T47D (cell line): Measurements from ENCODE around the gene EPB41L3.

Source experiments
- DNase-seq, 2 experiments: peaks; one replicate each; pipeline versions ENCODE4 v3.0.0 to v3.0.0-alpha.2; 2011 to 2012; ENCODE audit warnings: low read depth in 1 of 2, low spot score in 1 of 2
- JUND ChIP-seq: IDR thresholded peaks from 2 replicates; pipeline ENCODE4 v1.6.1; 2012; ENCODE audit warnings: low read depth
- in situ Hi-C: cut with HindIII; loops from 2 replicates; pipeline ENCODE4 v1.10.0; 2016; ENCODE audit warnings: low sequenced_read_pairs, low pct_unique_long_range_greater_than_20kb

EPB41L3 gene

GRCh38 chr18:5554629-5555028, 10.8 kb upstream of the EPB41L3 start:
- no peak for DNase-seq
- no peak for TF ChIP-seq JUND
- in situ Hi-C loops = no loop called here

DNA sequence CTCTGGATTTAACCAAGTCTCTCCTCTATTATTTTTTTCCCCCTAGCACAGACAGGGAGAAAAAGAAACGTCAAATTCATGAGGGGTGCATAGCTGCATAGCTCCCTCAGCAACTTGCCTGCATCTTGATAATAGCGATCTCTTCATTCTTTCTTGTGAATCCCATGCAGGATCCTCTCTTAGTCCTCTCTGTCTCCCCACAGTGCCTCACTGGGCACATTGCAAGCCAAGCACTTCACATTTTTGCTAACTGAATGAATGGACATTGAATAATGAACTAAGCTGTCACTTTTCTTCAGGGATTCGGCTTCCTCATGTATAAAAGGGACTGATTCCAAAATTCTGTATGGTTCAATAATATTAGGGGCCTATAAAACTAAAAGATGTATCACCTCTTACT, 2.9 kb upstream of the EPB41L3 start:
- no peak for TF ChIP-seq JUND
- in situ Hi-C loops = no loop called here
- DNase-seq = peak; percentile 38 to 63

- no peak for DNase-seq
- in situ Hi-C loops = no loop called here
- no peak for TF ChIP-seq JUND
These were observed 639 bp downstream of the EPB41L3 start for GRCh38 chr18:5543036-5543680.

DNA sequence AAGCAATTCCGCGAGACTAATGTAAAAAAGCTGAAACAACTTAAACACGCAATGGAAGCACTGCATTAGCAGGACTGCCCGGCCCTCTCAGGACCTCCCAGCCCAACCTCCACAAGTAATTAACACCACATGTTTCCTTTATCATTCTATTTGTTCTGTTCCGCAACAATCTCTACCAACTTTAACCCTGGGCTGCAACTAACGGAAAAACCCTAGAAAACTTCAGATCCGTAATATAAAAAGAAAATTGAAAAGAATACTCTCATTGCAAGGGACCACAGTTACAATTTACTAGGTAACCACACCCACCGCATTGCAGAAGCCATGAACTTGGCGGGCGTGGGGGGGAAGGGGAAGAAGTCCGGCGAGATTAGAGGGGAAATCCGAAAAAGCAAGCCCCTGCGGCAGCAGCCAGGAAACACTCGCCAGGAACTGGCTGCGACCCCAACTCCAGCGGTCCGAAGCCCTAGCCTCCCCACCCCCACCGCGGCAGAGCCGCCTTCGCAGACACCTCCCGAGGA, 1.2 kb downstream of the EPB41L3 start:
- DNase-seq = no peak
- no peak for TF ChIP-seq JUND
- in situ Hi-C loops = no loop called here

DNA sequence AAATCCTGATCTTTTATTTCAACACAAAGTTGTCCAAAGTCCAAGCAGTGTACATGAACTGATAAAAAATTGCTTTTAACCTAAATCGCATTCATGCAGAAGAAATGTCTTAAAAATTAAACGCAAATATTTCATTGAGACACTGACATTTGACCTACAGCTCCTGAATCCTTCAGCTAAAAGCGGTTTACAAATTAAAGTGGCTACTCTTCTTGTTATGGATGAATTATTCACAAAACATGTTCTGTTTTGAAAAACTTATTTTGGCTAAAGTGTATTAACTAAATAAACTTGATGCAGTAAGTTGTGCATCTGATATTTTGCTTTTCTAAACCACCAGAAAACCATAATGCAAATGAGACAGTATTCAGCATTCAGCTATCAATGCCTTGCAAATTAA, 2.2 kb downstream of the EPB41L3 start:
- DNase-seq = no peak
- TF ChIP-seq JUND = no peak
- in situ Hi-C loops = no loop called here

DNA sequence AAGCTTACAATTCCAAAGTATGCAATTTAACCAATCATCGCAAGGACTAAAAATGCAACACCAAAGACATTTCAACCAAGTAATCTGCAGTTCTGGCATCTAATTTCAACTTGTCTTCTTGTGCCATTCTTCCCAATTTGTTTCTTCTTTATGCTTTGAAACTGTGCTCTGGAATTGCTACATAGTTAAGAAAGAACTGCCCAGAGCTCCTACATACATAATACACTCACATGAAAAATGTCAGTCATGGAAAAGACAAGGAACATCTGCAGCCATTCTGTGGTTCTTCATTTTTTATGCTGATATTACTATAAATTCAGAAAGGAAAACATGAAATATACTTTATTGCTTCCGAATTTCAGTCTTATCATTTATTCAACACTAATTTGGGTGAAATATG, 4.4 kb downstream of the EPB41L3 start:
- DNase-seq = no peak
- in situ Hi-C loops = no loop called here
- TF ChIP-seq JUND = no peak

DNA sequence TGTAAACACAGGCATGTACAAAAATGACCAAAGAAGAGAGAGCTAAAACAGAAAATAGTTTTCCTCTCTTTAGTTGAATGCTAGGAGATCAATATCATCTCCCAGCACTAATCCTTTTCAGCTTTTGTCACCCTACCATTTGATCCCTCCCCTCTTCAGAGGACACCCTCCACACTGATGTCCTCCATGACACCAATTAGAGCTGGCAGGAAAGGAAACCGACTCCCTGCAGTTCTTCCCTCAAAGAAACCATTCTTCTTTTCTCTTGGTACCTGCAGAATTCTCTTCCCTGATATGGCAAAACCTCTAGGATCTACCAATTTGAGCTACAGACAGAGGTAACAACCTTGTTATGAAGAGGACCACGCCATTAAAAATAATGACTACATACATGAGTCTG, 5.3 kb downstream of the EPB41L3 start:
- no peak for TF ChIP-seq JUND
- no peak for DNase-seq
- in situ Hi-C loops = no loop called here

GRCh38 chr18:5537860-5538259, 5.9 kb downstream of the EPB41L3 start:
- in situ Hi-C loops = no loop called here
- DNase-seq = no peak
- no peak for TF ChIP-seq JUND

GRCh38 chr18:5534845-5535244, 9.0 kb downstream of the EPB41L3 start:
- TF ChIP-seq JUND = no peak
- in situ Hi-C loops = no loop called here
- no peak for DNase-seq

GRCh38 chr18:5532066-5532465, 11.7 kb downstream of the EPB41L3 start:
- no peak for DNase-seq
- no peak for TF ChIP-seq JUND
- in situ Hi-C loops = no loop called here

DNA sequence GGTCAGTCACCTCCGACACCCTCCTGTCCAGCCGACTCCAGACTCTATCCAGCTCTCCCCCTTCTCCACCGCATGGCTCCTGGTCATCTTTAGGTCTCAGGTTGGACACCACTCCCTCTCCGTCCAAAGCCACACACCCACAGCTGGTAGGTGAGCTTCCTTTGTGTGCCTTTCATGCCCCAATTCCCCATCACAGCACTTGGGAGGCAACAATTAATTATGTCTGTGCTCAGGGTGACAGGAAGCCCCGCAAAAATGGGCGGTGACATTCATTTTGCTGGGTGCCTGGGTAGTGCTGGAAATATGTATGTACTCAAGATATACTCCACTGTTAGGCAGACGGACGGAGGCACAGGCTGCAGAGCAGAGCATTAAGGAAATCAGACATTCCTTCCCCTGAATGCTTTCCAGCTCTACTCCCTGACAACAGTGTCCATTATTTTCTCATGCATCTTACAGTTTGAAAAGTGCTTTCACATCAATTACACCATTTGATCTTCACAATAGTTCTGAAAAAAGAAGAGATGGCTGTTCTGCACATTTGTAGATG, 13.1 kb downstream of the EPB41L3 start:
- no peak for DNase-seq
- in situ Hi-C loops = no loop called here
- no peak for TF ChIP-seq JUND

DNA sequence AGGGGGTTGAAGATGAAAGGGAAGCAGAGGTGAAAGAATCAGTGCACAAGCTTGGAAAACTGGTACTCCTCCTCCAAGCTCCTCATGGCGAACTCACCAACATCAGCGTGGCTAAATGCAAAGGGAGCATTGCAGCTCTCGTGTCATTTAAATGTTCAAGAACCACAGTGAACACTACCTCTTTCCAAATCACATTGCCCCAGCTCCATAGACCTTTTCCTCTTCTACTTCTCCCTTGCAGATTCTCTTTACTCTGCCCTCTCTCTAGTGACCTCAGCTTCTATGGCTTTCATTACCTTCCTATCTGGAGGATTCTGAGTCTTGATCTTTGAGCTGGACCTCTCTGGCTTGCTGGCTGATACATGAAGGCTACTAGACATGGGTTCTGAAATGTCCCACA, 14.3 kb downstream of the EPB41L3 start:
- TF ChIP-seq JUND = no peak
- DNase-seq = no peak
- in situ Hi-C loops = no loop called here

GRCh38 chr18:5527603-5528002, 16.2 kb downstream of the EPB41L3 start:
- in situ Hi-C loops = no loop called here
- TF ChIP-seq JUND = no peak
- DNase-seq = no peak

- in situ Hi-C loops = no loop called here
- TF ChIP-seq JUND = no peak
- no peak for DNase-seq
These were observed 19.1 kb downstream of the EPB41L3 start for GRCh38 chr18:5524660-5525059.
